ENCODE measurements around the gene TMEM179. TPM values are rescaled to one million over a fixed set of nuclear protein-coding genes. Genes with fewer than 3 reads are reported as not detected.

The TMEM179 gene
- total RNA-seq, 1 experiment from 2014 or later: 3.4 TPM

- POLR2A ChIA-PET: no interaction called here
- no peaks in the 10 kb centered on the region for H3K9me3 ChIP-seq (ENCODE audit: control insufficient read depth, insufficient read depth, low read depth, low read length)
- no peak overlapping the region for H3K27ac ChIP-seq (ENCODE audit: low read length)
- intact Hi-C loops (cut with micrococcal nuclease; ENCODE audit: unreplicated experiment): no loop called here
- TF ChIP-seq SIN3A (IDR thresholded peaks at IDR 0.05; ENCODE audit: borderline replicate concordance, insufficient read depth, low read depth, low read length): no peak
- no peak for TF ChIP-seq REST (IDR thresholded peaks at IDR 0.05; ENCODE audit: insufficient read depth in 1 of 2, low read depth in 2 of 2, low read length in 1 of 2)
- TF ChIP-seq POLR2AphosphoS5 (IDR thresholded peaks at IDR 0.05; ENCODE audit: low read depth, low read length): no peak
- no peak for TF ChIP-seq CTCF (IDR thresholded peaks at IDR 0.05)
- TF ChIP-seq TCF7L2 (IDR thresholded peaks at IDR 0.05; ENCODE audit: low read depth, low read length): no peak
- in situ Hi-C loops (cut with HindIII; ENCODE audit: low pct_unique_long_range_greater_than_20kb, low sequenced_read_pairs): no loop called here
- no peak overlapping the region for H3K4me3 ChIP-seq (ENCODE audit: low read depth in 2 of 2, low read length in 2 of 2)
- no peaks in the 10 kb centered on the region for H3K36me3 ChIP-seq (ENCODE audit: control insufficient read depth, insufficient read depth, low read length)
- DNase-seq (ENCODE audit: low read depth, low spot score) (no peak), ATAC-seq (no peak)
- H3K4me1 ChIP-seq (ENCODE audit: control insufficient read depth, insufficient read depth, low read length): no peaks in the 10 kb centered on the region
- BruUV-seq (replicated peaks): no TSS peak
- CTCF ChIA-PET: no interaction called here
- H3K27me3 ChIP-seq (ENCODE audit: control insufficient read depth, insufficient read depth, low read length): no peaks in the 10 kb centered on the region
Observed at GRCh38 chr14:104589338-104590195, 15.0 kb downstream of the TMEM179 start.

GRCh38 chr14:104588066-104588857, 16.3 kb downstream of the TMEM179 start:
- CTCF ChIA-PET: no interaction called here
- TF ChIP-seq CTCF (IDR thresholded peaks at IDR 0.05) (no peak), REST (IDR thresholded peaks at IDR 0.05; ENCODE audit: insufficient read depth in 1 of 2, low read depth in 2 of 2, low read length in 1 of 2) (no peak), TCF7L2 (IDR thresholded peaks at IDR 0.05; ENCODE audit: low read depth, low read length) (no peak), POLR2AphosphoS5 (IDR thresholded peaks at IDR 0.05; ENCODE audit: low read depth, low read length) (no peak), SIN3A (IDR thresholded peaks at IDR 0.05; ENCODE audit: borderline replicate concordance, insufficient read depth, low read depth, low read length) (no peak)
- no peak overlapping the region for H3K27ac ChIP-seq (ENCODE audit: low read length)

More at GRCh38 chr14:104588066-104588857, 16.3 kb downstream of the TMEM179 start:
- Histone ChIP-seq H3K9me3 (ENCODE audit: control insufficient read depth, insufficient read depth, low read depth, low read length) (no peaks in the 10 kb centered on the region), H3K36me3 (ENCODE audit: control insufficient read depth, insufficient read depth, low read length) (no peaks in the 10 kb centered on the region), H3K4me3 (ENCODE audit: low read depth in 2 of 2, low read length in 2 of 2) (no peak overlapping the region), H3K4me1 (ENCODE audit: control insufficient read depth, insufficient read depth, low read length) (no peaks in the 10 kb centered on the region), H3K27me3 (ENCODE audit: control insufficient read depth, insufficient read depth, low read length) (no peaks in the 10 kb centered on the region)
- POLR2A ChIA-PET: interaction anchor here (0.6 kb wide), 2 partner anchors 37 to 384 kb away, joined by 3 to 4 read pairs; no protein-coding TSS in a partner anchor
- in situ Hi-C loops (cut with HindIII; ENCODE audit: low pct_unique_long_range_greater_than_20kb, low sequenced_read_pairs): no loop called here
- DNase-seq (ENCODE audit: low read depth, low spot score): no peak
- no peak for ATAC-seq
- intact Hi-C loops (cut with micrococcal nuclease; ENCODE audit: unreplicated experiment): no loop called here
- BruUV-seq (replicated peaks): no TSS peak
